KOPT-K1 (cell line): ENCODE data around the gene CTTNBP2NL.

Source experiments
- H3K27ac ChIP-seq: fragments of 200-600 bp; sonication (generic); 2 replicates; pipeline ENCODE4 v1.5.1; 2016; ENCODE audit warnings: antibody characterized with exemption, mild to moderate bottlenecking, low read depth, low read length; ENCODE audit not compliant: poor library complexity, severe bottlenecking
- H3K36me3 ChIP-seq: fragments of 200-600 bp; sonication (generic); 2 replicates; pipeline ENCODE4 v1.5.1; 2017; ENCODE audit warnings: antibody characterized with exemption, mild to moderate bottlenecking, low read length, moderate library complexity; ENCODE audit not compliant: insufficient read depth
- H3K9me3 ChIP-seq: fragments of 200-600 bp; sonication (generic); 2 replicates; pipeline ENCODE4 v1.5.1; 2017; ENCODE audit warnings: antibody characterized with exemption, low read length, mild to moderate bottlenecking; ENCODE audit not compliant: insufficient read depth, poor library complexity, severe bottlenecking

The CTTNBP2NL gene, protein sequence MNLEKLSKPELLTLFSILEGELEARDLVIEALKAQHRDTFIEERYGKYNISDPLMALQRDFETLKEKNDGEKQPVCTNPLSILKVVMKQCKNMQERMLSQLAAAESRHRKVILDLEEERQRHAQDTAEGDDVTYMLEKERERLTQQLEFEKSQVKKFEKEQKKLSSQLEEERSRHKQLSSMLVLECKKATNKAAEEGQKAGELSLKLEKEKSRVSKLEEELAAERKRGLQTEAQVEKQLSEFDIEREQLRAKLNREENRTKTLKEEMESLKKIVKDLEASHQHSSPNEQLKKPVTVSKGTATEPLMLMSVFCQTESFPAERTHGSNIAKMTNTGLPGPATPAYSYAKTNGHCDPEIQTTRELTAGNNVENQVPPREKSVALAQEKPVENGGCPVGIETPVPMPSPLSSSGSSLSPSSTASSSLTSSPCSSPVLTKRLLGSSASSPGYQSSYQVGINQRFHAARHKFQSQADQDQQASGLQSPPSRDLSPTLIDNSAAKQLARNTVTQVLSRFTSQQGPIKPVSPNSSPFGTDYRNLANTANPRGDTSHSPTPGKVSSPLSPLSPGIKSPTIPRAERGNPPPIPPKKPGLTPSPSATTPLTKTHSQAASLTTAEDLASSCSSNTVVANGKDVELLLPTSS

DNA sequence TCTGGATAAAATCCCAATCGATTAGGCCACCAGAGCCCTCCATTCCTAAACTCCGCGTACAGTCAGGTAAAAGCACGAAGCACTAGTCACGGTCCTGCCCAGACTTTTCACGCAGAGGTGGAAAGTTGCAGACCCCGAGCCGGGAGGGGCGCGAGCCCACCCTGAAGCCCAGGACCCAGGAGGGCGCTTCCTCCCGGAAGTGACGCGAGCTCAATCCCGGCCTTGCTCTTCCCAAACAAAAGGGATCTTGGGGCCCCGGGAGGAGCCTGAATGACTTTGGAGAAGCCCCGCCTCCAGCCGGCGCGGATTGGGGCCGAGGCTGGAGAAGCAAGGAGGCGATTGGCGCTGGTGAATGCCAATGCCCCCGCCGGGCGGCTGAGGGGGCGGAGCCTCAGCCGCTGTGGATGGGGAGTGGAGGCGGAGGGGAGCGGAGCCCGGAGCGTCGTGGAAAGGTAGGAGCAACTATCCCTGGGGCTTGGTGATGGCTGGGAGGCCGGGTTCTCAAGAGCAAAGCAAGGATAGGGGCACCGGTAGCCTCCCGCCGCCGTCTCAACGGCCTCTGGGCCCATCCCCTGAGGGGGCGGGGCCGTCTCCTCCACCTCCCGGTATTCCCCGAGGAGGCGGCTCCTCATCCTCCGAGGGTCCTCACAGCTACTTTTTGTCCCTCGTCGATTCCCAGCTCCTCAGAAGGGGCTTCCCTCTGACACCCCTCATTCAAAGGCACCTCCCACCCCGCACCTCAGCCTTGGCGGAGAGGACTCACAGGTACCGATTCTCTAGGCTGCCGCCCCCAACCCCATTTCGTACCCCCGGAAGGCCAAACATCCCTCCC, at the start of gene CTTNBP2NL:
CTTNBP2NL (plus strand) TSS at position 394 of the 832 bp plus-strand sequence. CDS start 19,952 bp downstream, outside the sequence.
- Histone ChIP-seq H3K9me3 (no peaks in the 10 kb centered on the region), H3K36me3 (no peaks in the 10 kb centered on the region), H3K27ac (no peak within 1 kb of the TSS)

DNA sequence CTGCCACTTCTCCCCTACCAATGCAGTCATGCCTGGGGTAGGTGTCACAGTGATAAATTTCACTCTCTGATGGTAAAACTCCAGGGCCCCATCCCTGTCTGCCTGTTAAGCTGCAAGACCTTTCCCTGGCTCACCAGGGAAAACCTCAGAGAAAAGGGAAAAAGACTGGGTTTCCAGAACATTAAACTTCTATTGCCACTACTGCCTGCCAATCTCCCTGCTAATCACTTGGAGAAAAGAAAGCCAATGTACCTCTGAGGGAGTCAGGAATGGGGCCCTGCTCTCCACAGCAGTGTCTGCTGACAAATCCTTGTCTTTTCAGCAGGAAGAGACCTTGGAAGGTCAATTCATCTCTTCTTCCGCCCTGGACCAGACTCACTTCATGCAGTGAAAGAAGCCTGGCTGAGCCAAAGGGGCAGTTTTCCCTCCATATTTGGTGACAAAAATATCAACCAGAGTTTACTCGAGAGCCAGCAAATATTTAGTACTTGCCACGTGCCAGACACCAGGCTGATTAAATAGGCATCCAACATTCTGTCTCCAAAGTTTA, 49.1 kb upstream of the CTTNBP2NL start:
- Histone ChIP-seq H3K36me3 (no peaks in the 10 kb centered on the region), H3K27ac (no peak overlapping the region), H3K9me3 (peaks cover 20% of the 10 kb centered on the region)

DNA sequence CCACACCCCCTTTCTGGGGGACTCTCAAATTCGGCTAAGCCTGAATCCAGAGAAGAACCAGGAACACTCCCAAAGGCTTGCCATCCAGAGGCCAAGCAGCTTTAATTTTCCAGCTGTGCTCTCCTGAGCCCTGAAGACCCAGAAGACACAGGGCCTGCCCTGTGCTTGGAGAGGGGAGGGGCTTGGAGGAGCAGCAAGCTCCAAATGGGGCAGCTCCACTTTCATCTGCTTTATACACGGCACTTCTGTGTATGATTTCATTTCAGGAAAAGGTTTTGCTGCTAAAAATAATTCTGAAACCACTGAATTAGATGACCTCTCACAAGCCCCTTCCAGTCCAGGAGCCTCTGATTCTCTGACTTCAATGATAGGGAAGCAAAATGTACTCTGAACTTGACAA, 39.2 kb upstream of the CTTNBP2NL start:
- no peaks in the 10 kb centered on the region for H3K36me3 ChIP-seq
- no peak overlapping the region for H3K27ac ChIP-seq
- no peaks in the 10 kb centered on the region for H3K9me3 ChIP-seq

DNA sequence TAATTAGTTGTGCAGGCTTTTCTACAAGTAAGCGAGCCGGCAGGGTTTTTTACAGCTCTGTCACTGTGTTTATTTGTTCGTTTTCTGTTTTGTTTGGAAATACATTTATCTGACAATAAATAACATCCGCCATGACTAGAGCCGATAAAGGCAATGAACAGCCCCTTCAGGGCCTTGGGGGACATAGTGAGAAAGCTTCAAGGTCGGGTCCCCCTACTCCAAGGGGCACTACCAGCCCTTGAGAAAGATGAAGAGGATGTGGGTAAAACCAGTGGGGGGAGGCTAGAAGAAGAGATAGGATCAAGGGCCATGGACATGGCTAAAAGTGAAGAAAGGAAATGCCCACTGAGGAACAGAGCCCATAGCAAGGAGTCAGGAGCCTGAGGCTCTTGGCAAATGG, 38.5 kb upstream of the CTTNBP2NL start:
- no peak overlapping the region for H3K27ac ChIP-seq
- no peaks in the 10 kb centered on the region for H3K36me3 ChIP-seq
- no peaks in the 10 kb centered on the region for H3K9me3 ChIP-seq

DNA sequence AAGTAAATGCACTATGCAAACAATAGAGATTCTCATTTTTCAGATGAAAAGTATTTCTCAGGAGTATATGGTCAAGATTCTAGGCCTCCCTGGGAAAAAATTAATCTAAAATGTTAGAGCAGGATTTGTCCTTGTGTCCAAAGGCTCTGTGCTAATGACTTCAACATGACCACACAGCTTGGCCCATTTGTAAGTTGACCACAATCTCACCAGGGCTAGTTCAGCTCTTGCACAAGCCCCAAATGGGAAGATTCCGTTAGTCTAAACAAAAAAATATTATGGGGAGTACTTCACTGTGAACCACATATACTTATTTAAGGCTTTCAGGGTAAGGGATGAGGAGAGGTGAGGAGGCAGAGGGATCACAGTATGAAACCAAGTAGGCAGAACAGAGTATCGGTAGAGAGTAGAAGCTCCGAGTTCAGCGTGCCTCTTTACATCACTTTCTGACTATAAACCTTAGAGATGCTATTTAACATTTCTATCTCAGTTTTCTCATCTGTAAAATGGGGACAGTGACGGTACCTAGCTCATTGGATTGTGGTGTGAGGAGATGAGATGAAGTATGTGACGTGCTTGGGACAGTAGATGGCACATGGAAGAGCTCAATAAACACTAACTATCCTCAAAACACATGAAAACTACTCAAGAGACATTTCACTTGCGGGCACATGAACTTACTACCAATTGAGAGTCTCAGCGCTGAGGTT, 37.8 kb upstream of the CTTNBP2NL start:
- no peaks in the 10 kb centered on the region for H3K9me3 ChIP-seq
- no peaks in the 10 kb centered on the region for H3K36me3 ChIP-seq
- H3K27ac ChIP-seq, result no peak overlapping the region

DNA sequence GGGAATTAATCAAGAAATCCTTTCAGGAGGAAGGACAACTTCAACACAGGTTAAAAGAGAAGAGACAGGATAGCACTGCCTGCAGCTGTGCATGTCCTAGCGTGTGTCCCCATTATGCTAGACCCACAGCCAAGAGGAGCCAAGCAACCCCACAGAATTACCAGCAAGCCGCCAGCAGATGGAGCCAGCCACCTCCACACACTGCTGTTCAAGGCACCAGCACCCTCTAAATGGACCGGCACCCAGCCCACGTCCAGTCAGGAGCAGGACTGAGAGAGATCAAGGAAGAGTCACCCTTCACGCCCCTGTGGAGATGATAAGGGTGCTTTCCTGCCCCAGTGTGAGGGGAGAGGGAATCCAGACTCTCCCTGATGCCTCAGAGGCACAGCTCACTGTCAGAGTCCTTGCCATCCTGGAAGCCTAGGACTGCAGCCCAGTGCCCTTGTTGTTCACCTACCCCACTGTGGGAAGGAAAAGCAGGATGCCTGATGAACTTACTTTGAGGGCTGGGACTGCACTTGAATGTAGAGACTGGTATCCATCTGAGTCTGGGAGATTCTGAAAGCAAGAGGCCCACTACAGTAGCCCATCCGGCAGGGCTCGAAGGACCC, 37.1 kb upstream of the CTTNBP2NL start:
- Histone ChIP-seq H3K27ac (no peak overlapping the region), H3K9me3 (no peaks in the 10 kb centered on the region), H3K36me3 (no peaks in the 10 kb centered on the region)

DNA sequence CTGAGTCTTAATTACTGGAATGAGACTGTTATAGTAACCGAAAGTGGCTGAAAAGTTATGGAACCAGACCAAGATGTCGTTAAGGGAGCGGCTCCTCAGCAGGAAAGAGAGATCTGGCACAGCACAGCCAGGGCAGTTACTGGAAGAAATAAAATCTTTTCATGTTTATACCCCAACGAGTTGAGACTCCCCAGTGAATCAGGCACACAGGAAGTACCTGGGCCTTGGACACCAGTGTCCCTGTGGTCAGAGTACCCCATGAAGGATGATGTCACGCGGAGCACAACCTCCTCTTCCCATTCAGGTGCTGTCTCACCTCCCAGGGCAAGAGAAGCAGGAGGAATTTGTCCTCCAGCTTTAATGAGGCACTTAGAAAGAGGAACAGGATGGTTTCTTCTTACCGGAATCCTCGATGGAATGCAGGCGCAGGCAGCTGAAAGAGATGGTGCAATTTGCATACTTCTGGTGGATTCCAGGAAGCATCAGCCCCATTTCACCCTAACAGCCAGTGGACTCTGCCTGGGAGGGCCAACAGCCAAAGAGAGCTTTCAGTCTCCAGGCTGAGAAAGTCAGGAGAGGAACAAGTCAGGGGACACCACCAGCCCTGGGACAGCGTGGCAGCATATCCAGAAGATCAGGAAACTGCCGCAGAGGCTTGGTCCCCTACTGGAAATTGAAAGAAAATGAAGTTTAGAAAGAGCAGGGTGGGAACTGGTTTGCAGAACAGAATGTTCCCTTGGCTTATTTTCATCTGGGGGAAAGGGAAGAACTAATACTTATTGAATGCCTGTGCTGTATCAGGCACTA, 35.9 kb upstream of the CTTNBP2NL start:
- H3K36me3 ChIP-seq, result no peaks in the 10 kb centered on the region
- H3K27ac ChIP-seq, result no peak overlapping the region
- H3K9me3 ChIP-seq, result no peaks in the 10 kb centered on the region

DNA sequence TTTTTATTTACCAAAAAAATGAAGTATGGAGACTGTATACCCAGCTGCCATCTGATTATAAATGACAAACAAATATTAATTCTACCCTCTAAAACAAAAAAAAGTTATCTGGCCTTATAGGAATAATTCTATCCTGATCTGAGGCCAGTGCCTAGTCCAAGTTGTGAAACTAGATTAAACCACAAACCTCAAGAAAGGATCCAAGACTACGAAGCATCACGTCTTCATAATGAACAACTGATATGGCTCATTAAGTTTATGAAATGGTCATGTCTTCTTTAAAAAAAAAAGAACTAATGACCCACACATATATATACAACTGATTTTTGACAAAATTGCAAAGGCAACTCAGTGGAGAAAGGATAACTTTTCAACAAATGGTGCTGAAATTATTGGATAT, 32.4 kb upstream of the CTTNBP2NL start:
- Histone ChIP-seq H3K9me3 (no peaks in the 10 kb centered on the region), H3K36me3 (no peaks in the 10 kb centered on the region), H3K27ac (no peak overlapping the region)

DNA sequence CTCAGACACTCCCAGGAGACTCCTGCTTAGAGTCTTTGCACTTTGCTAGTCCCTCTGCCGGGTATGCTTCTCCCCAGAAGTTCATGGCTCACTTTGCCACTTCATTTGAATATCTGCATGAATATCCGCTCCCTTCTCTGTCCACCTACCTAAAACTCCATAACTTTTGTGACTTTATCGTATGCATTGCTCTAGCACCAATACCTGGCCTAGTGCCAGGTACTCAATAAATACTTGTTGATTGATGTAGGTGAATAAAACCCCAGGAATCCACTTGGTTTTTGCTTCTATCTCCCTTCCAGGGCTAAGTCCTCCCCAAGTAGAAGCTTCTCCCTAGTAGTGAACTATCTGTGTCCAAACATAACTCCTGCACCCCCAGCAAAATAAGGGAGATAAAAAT, 27.8 kb upstream of the CTTNBP2NL start:
- no peak overlapping the region for H3K27ac ChIP-seq
- H3K9me3 ChIP-seq, result no peaks in the 10 kb centered on the region
- no peaks in the 10 kb centered on the region for H3K36me3 ChIP-seq

DNA sequence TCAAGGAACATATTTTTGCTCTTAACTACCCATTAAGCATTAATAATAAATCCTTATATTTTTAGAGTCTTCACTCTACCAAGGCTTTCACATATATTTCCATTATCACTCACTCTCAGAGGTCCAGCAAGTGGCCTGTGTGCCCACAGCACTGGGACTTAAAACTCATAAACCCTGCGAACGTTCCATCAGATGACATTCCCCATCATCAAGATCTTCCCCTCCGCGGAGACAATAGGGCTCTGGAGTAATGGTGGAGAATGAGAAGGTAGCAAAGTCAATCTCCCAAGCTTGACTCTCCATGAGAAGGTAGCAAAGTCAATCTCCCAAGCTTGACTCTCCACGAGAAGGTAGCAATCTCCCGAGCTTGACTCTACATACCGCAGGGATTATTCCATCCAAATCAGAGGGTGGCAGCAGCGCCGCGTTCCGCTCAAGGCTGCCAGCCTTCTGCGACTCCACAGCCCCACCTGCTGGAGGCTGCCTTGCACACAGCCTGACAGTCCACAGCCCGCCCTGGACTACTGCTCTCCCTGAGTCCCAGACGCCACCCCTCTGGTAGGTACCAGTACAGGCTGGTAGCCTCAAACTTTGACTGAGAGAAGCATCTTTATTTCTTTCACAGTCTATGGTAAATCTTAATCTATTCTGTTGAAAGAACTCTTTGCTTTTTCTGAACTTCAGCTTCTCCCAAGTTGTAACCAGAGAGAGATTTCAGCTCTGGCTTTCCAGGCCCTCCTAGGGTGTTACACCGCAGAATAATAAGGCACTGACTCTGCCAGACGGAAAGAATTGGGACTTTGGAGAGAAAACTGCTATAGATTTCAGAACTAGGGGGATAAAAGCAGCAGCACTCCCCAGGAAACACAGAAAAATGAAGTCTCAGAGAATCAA, 26.4 kb upstream of the CTTNBP2NL start:
- no peak overlapping the region for H3K27ac ChIP-seq
- no peaks in the 10 kb centered on the region for H3K9me3 ChIP-seq
- no peaks in the 10 kb centered on the region for H3K36me3 ChIP-seq

DNA sequence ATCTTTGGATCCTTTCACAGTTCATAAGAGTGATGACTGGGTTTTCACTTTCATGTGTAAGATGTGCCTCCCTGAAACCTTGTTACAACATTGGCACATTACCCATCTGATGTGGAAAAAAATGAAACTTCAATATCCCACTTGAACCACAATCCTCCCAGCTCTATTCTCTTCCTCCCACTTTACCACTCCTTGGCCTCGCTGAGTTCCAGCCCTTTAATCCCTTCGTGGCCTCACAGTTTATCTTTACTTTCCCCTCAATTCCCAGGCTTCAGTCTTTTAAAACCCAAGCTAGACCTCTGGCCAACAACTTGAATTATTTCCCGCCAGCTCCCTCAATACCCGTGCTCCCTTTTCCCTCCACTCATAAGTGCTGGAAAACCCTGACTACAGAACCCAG, 25.0 kb upstream of the CTTNBP2NL start:
- no peak overlapping the region for H3K27ac ChIP-seq
- H3K9me3 ChIP-seq, result no peaks in the 10 kb centered on the region
- no peaks in the 10 kb centered on the region for H3K36me3 ChIP-seq

DNA sequence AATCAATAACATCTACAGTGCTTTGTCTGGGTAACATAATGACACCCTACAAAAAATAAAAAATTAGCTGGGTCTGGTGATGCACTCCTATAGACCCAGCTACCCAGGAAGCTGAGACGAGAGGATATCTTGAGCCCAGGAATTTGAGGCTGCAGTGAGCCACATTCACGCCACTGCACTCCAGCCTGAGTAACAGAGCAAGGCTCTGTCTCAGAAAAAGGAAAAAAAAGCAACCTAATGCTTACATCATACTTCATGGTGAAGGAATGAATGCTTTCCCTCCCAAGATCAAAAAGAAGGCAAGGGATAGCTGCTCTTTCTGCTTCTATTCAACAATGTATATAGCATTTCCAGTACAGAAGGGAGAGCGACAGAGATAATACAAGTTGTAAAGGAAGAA, 24.2 kb upstream of the CTTNBP2NL start:
- Histone ChIP-seq H3K27ac (no peak overlapping the region), H3K9me3 (no peaks in the 10 kb centered on the region), H3K36me3 (no peaks in the 10 kb centered on the region)

DNA sequence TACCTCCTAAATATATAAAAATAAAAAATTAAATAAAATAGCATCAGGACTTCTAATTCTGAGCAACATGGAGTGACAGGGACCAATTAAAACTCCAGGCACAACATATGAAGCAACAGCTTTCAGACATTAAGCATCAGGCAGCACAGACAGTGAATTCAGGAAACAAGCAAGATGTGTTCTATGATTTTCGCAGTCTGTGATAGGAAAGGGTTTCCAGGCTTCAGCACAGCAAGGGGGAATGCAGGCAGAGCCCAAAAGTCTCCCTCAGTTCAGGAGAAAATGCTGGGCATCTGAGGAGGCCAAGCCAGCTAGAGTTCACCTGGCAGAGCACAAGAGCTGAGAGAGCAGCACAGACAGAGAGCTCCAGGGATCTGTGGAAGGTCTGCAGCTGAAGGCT, 22.2 kb upstream of the CTTNBP2NL start:
- H3K36me3 ChIP-seq, result no peaks in the 10 kb centered on the region
- H3K9me3 ChIP-seq, result no peaks in the 10 kb centered on the region
- H3K27ac ChIP-seq, result no peak overlapping the region
